ENCODE measurements around the gene MSH5. TPM values are rescaled to one million over a fixed set of nuclear protein-coding genes. Genes with fewer than 3 reads are reported as not detected.

Gene MSH5
- total RNA-seq, 2 experiments from 2014 or later = 104 to 218 TPM

DNA sequence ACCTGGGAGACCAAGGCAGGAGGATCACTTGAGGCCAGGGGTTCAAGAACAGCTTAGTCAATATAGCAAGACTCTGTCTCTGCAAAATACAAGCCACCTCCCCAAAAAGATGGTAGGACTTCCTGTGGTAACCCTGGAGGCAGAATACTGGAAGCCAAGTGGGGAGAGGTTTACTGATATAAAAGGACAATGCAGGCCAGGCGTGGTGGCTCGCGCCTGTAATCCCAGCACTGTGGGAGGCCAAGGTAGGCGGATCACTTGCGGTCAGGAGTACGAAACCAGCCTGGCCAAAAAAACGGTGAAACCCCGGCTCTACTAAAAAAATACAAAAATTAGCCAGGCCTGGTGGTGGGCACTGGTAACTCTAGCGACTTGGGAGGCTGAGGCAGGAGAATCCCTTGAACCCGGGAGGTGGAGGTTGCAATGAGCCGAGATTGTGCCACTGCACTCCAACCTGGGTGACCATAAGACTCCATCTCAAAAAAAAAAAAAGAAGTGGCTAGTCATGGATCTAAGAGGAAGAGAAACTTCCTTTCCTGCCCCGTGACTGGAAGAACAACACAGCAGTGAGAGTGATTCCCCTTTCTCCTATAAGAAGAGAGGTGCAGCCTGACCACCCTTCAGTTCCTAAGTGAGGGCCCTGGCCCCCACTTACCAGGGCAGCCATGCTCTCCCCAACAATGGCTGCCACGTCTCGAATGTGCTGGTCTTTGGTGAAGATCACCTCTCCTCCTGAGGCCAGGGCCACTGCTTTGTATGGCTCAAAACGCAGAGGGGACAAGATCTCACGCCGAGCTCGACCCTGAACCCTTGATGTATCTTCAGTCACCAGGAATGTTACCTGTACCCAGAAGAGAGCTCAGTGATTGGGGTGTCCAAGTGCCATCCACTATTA, 28.8 kb downstream of the MSH5 start:
- Histone ChIP-seq H3K4me1 (ENCODE audit: insufficient read depth, low read length, poor library complexity, severe bottlenecking) (no peaks in the 10 kb centered on the region), H3K36me3 (ENCODE audit: insufficient read depth, low read length) (peaks cover 24% of the 10 kb centered on the region), H3K9me2 (ENCODE audit: insufficient read depth, low read length) (no peaks in the 10 kb centered on the region), H3K79me2 (ENCODE audit: insufficient read depth, low read depth, low read length) (no peaks in the 10 kb centered on the region), H3K27ac (ENCODE audit: low read depth, low read length, poor library complexity, severe bottlenecking) (no peak overlapping the region), H4K20me1 (ENCODE audit: insufficient read depth, low read length) (no peaks in the 10 kb centered on the region), H3K4me2 (ENCODE audit: low read length) (no peak overlapping the region), H2AFZ (ENCODE audit: low read length) (no peak overlapping the region), H3K9me3 (ENCODE audit: low read length) (no peaks in the 10 kb centered on the region), H3K4me3 (ENCODE audit: low read depth, low read length, poor library complexity, severe bottlenecking) (no peak overlapping the region)
- DNase-seq (ENCODE audit: low spot score) = no peak
- ChIA-PET POLR2A (no interaction called here), CTCF (ENCODE audit: unreplicated experiment) (no interaction called here)
- no TSS peak for BruUV-seq (replicated peaks)
- TF ChIP-seq, protein P1, sequence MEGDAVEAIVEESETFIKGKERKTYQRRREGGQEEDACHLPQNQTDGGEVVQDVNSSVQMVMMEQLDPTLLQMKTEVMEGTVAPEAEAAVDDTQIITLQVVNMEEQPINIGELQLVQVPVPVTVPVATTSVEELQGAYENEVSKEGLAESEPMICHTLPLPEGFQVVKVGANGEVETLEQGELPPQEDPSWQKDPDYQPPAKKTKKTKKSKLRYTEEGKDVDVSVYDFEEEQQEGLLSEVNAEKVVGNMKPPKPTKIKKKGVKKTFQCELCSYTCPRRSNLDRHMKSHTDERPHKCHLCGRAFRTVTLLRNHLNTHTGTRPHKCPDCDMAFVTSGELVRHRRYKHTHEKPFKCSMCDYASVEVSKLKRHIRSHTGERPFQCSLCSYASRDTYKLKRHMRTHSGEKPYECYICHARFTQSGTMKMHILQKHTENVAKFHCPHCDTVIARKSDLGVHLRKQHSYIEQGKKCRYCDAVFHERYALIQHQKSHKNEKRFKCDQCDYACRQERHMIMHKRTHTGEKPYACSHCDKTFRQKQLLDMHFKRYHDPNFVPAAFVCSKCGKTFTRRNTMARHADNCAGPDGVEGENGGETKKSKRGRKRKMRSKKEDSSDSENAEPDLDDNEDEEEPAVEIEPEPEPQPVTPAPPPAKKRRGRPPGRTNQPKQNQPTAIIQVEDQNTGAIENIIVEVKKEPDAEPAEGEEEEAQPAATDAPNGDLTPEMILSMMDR (conservative IDR thresholded peaks at IDR 0.05; ENCODE audit: low read length) = no peak
- no peak for TF ChIP-seq EZH2phosphoT487 (IDR thresholded peaks at IDR 0.05; ENCODE audit: borderline replicate concordance, low read depth, low read length)
- intact Hi-C loops (cut with micrococcal nuclease; ENCODE audit: unreplicated experiment) = loop anchor here (1.0 kb wide), 2 partner anchors 39 to 88 kb away; partner anchors contain the start of gene DDAH2

- no peak overlapping the region for H3K4me2 ChIP-seq (ENCODE audit: low read length)
- CTCF ChIA-PET (ENCODE audit: unreplicated experiment) = interaction anchor here (0.6 to 1.4 kb wide), 4 partner anchors 30 to 117 kb away, joined by 3 to 8 read pairs (median 4); partner anchors contain the start of gene MSH5
Observed at GRCh38 chr6:31769684-31770371, 30.0 kb downstream of the MSH5 start.

More at GRCh38 chr6:31769684-31770371, 30.0 kb downstream of the MSH5 start:
- Histone ChIP-seq H3K4me1 (ENCODE audit: insufficient read depth, low read length, poor library complexity, severe bottlenecking) (no peaks in the 10 kb centered on the region), H2AFZ (ENCODE audit: low read length) (no peak overlapping the region), H3K9me3 (ENCODE audit: low read length) (no peaks in the 10 kb centered on the region), H3K4me3 (ENCODE audit: low read depth, low read length, poor library complexity, severe bottlenecking) (no peak overlapping the region), H3K79me2 (ENCODE audit: insufficient read depth, low read depth, low read length) (no peaks in the 10 kb centered on the region), H4K20me1 (ENCODE audit: insufficient read depth, low read length) (no peaks in the 10 kb centered on the region), H3K36me3 (ENCODE audit: insufficient read depth, low read length) (peaks cover 12% of the 10 kb centered on the region; the same call in 1 of the 2 replicates), H3K9me2 (ENCODE audit: insufficient read depth, low read length) (no peaks in the 10 kb centered on the region), H3K27ac (ENCODE audit: low read depth, low read length, poor library complexity, severe bottlenecking) (no peak overlapping the region)
- intact Hi-C loops (cut with micrococcal nuclease; ENCODE audit: unreplicated experiment) = loop anchor here (1.0 kb wide), 2 partner anchors 41 to 90 kb away; partner anchors contain the start of gene DDAH2
- DNase-seq (ENCODE audit: low spot score) = peak; percentile 75
- POLR2A ChIA-PET = interaction anchor here (1.1 kb wide), 1 partner anchor 35 kb away, joined by 5 read pairs; no protein-coding TSS in a partner anchor
- BruUV-seq (replicated peaks) = no TSS peak
- TF ChIP-seq, protein P1 (conservative IDR thresholded peaks at IDR 0.05; ENCODE audit: low read length) = peak; percentile 93
- TF ChIP-seq EZH2phosphoT487 (IDR thresholded peaks at IDR 0.05; ENCODE audit: borderline replicate concordance, low read depth, low read length) = no peak

Measured in OCI-LY7 (cell line).